HG02870 (cell line): ENCODE data around the gene FTO.

Experiments used
- ATAC-seq: cut with Tn5 transposase; IDR thresholded peaks from one replicate; pipeline ENCODE4 v1.9.1; 2021; ENCODE audit warnings: mild to moderate bottlenecking, moderate library complexity; ENCODE audit not compliant: unreplicated experiment

Gene FTO

GRCh38 chr16:53922067-53922806, 218.3 kb downstream of the FTO start:
- ATAC-seq: no peak

- no peak for ATAC-seq
Measured at GRCh38 chr16:53922807-53923571, 219.0 kb downstream of the FTO start.

DNA sequence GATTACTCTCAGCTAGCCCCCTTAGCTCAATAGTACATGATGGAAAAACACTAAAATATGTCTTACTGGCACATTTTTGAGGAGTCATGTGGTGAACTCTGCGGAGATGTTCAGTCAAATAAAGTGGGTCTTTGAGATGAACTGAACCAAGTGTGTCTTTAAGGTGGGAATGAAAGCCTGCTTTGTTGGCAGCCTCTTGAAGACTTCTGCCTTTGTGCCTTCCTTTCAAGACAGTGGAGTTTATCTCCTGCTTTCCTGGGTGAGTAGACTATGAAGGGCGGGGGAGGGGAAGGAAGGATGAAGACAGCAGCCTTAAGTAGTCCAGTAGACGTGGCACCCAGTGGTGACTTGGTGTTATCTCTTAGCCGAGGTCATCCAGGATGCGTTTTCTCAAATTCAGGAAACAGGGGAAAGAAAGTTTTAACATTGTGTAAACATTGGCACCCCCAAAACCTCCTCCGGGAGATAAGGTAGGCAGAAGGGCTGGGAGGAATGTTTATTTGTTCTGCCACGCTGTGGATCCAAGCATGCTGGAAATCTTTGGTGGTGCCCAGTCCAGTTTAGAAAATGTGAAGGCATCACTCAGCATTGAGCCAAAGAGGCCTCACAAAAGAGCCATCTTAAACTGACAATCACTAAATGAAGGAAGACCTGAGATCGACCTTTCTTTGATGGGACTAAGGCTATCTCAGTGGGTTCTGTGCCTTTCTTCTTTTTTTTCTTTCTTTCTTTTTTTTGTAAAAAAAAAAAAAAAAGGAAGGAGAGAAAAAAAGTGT, 220.6 kb downstream of the FTO start:
- no peak for ATAC-seq

- ATAC-seq: no peak
Measured at GRCh38 chr16:53925107-53925410, 221.1 kb downstream of the FTO start.

- no peak for ATAC-seq
Measured at GRCh38 chr16:53925526-53925925, 221.6 kb downstream of the FTO start.

DNA sequence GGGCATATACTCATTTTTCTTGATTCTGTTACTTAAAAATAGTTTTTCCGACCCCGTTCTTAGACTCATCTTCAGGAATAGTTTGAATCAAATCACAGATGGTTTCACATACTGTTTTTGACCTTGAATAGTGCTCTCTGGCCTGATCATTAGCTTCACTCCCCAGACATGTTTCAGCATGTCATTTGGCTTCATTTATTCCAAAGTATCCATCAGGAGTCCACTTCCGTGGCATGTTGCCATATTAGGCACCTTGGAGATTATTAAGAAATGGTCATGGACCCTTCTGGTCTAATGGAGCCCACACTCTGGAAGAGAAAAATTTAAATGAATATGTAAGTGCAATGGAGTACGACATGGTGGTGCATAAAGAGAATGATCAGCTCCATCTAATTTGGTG, 222.3 kb downstream of the FTO start:
- ATAC-seq: no peak

GRCh38 chr16:53932975-53933374, 229.0 kb downstream of the FTO start:
- no peak for ATAC-seq

- no peak for ATAC-seq
Measured at GRCh38 chr16:53933407-53933806, 229.5 kb downstream of the FTO start.

DNA sequence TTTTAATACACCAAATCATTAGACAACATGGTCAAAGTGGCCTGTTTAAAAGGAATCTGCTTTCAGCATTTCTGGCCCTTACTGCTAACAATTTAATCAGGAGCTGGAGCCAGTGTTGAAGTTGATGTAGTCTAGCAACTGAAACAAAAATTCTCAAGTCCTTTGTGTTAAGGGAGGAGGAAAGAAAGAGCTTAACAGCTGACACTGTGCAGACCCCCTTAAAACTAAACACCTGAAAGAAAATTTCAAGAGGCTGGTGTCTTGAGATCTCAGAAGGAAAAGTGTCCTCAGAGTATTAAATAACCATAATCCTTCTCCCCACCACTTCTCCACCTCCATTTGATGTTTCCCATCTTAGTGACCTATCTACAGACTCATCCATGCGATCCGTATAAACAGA, 232.1 kb downstream of the FTO start:
- no peak for ATAC-seq

GRCh38 chr16:53936529-53936928, 232.6 kb downstream of the FTO start:
- ATAC-seq: no peak

GRCh38 chr16:53937161-53937880, 233.4 kb downstream of the FTO start:
- no peak for ATAC-seq

DNA sequence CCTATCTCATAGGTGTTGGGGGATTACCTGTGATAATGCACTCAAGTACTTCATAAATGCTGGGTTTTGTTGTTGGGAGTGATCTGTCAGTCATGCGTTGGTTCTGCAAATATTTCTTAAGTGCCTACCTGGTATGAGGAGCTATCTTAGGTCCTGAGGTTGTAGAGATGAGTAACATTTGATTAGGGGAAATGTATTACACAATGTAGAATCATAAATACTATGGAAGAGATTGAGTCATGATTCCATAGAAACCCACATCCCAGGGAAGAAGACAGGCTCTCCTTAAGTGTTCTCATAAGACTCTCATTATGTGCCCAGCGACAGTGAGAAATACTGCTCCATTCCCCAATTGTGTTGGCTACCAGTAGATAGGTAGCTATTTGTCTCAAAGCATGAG, 240.1 kb downstream of the FTO start:
- no peak for ATAC-seq

DNA sequence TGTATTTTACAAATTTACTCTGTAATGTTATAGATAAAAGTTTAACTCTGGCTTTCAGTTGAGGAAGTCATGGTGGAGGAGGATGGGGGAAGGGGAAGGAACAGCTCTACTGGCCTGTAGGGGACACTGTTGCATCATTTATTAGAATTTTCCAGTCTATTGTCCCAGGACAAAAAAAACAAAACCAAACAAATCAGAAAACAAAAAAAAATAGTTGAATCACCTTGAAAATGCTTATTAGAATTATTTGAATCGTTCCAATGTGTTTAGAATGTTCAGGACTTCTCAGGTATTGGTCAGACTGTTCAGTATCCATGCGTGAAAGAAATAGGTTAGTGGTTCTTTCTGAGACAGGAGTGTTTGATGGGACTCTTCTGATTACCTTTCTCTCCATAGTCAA, 242.0 kb downstream of the FTO start:
- ATAC-seq: peak; percentile 53

DNA sequence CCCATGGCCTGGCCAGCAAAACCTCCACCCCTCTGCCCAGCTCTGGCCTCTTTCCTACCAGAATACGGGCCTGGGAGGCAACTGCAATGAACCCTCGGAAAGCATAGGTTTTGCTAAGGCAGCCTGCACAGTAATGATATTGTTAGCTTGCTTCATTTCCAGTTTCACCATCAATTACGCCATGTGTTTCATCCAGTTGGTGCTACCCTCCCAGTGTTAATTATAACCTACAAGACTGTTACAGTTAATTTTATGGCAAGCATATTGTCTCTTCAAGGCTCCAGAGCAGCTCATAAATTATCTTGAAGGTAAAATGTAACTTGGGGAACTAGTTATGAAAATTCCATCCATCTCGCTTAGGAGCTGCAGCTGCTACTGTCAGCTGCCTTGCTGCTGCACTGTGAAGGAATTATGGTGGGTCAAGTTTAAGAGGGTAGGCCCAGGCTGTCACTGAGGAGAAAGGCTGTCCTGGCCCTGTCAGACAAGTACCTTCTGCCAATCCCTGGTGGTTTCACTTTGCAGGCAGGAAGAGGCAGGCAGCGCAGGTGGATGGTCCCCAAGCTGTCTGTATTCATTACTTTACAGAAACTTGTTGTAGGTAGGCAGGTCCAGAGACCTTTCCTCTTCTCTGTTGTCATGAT, 242.9 kb downstream of the FTO start:
- ATAC-seq: no peak

- no peak for ATAC-seq
Measured at GRCh38 chr16:53947642-53948041, 243.7 kb downstream of the FTO start.

DNA sequence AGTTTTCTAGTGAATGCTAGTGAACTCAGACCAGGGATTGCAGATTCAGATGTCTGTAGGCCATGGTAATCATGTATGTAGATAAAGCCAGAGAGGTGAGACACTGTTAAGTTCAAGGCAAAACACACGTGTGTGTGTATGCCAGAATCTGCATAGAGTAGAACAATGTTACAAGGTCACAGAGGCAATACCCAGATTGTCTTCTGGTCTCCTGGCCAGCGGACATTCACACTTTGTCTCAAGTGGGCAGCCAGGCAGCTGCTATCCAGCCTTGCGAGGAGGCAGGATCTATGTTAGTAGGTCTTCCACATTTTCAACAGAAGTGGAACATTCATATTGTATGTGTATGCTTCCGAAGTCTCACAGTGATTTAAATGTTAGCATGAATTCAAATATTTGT, 244.4 kb downstream of the FTO start:
- ATAC-seq: no peak

GRCh38 chr16:53948734-53949430, 244.9 kb downstream of the FTO start:
- ATAC-seq: no peak

DNA sequence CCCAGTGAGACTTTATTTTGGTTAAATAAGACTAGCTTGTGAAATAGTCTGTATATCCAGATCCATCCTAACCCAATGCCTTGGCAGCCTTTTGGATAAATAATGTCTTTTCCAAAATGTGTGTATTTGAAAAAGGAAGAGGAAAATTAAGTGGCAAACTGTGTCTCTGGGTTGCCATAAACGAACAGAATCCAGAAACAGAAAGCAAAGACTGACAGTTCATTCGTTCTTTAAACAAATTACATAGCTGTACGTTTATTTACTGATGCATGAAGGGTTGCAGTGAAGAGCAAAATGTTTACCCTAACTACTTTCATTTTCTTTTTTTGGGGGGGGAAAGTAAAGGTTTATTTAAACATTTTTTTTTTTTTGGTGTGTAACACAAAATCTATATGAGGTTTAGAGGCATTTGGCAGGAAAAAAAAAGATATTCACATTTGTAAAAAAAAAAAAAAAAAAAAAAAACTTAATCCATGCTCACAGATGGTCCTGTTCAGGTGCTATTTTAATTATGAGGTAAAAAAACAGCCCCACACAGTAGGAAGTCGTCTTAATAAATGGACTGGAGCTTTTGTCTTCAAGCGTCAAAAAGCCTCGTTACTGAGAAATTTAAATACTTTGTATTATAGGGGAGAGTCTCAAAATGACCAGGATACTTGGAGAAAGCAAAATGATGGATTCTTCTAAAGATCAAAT, 245.9 kb downstream of the FTO start:
- ATAC-seq: no peak

DNA sequence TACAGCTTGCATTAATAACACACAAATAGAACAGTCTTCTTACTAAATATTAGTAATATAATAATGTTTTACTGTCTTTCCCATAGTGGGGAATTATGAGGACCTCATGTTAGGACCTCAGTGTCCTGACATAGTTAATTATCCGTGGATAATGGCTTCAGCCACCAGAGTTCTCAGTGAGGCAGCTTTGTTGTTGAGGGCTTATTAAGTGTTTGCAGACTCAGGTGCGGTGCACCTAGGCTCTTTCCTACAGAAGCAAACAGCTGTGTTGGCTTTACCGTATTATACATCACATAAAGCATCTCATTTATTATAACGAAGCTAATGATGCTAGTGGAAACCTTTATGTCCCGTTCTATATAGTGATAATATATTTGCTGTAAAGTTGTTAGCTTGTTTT, 246.7 kb downstream of the FTO start:
- no peak for ATAC-seq
